ENCODE data around the gene PERM1.

The PERM1 gene

GRCh38 chr1:937521-937920, 44.4 kb downstream of the PERM1 start:
- in situ Hi-C loops (cut with HindIII; ENCODE audit: low pct_ligation_motif_present, low sequenced_read_pairs): no loop called here
- Histone ChIP-seq H3K27me3 (replicated peaks) (peaks cover 28% of the 10 kb centered on the region), H3K27ac (no peak overlapping the region), H3K36me3 (replicated peaks) (no peaks in the 10 kb centered on the region), H3K4me3 (ENCODE audit: low read depth, low read length) (no peak overlapping the region)
- DNase-seq: no peak
- no peak for TF ChIP-seq CTCF (IDR thresholded peaks at IDR 0.05; ENCODE audit: low read depth, low read length, missing control alignments)

GRCh38 chr1:936348-937264, 45.3 kb downstream of the PERM1 start:
- Histone ChIP-seq H3K27ac (no peak overlapping the region), H3K4me3 (ENCODE audit: low read depth, low read length) (no peak overlapping the region), H3K36me3 (replicated peaks) (no peaks in the 10 kb centered on the region), H3K27me3 (replicated peaks) (peaks cover 25% of the 10 kb centered on the region)
- no peak for TF ChIP-seq CTCF (IDR thresholded peaks at IDR 0.05; ENCODE audit: low read depth, low read length, missing control alignments)
- in situ Hi-C loops (cut with HindIII; ENCODE audit: low pct_ligation_motif_present, low sequenced_read_pairs): no loop called here
- no peak for DNase-seq

GRCh38 chr1:935751-936231, 46.1 kb downstream of the PERM1 start:
- no peak for TF ChIP-seq CTCF (IDR thresholded peaks at IDR 0.05; ENCODE audit: low read depth, low read length, missing control alignments)
- DNase-seq: no peak
- no peak overlapping the region for H3K27ac ChIP-seq
- in situ Hi-C loops (cut with HindIII; ENCODE audit: low pct_ligation_motif_present, low sequenced_read_pairs): no loop called here
- H3K4me3 ChIP-seq (ENCODE audit: low read depth, low read length): no peak overlapping the region
- peaks cover 26% of the 10 kb centered on the region for H3K27me3 ChIP-seq (replicated peaks)
- no peaks in the 10 kb centered on the region for H3K36me3 ChIP-seq (replicated peaks)

GRCh38 chr1:934991-935750, 46.7 kb downstream of the PERM1 start:
- H3K36me3 ChIP-seq (replicated peaks): no peaks in the 10 kb centered on the region
- H3K27me3 ChIP-seq (replicated peaks): peaks cover 30% of the 10 kb centered on the region
- H3K4me3 ChIP-seq (ENCODE audit: low read depth, low read length): no peak overlapping the region
- no peak for DNase-seq
- no peak for TF ChIP-seq CTCF (IDR thresholded peaks at IDR 0.05; ENCODE audit: low read depth, low read length, missing control alignments)
- in situ Hi-C loops (cut with HindIII; ENCODE audit: low pct_ligation_motif_present, low sequenced_read_pairs): no loop called here
- no peak overlapping the region for H3K27ac ChIP-seq

GRCh38 chr1:933603-933940, 48.3 kb downstream of the PERM1 start:
- H3K27me3 ChIP-seq (replicated peaks): peaks cover 37% of the 10 kb centered on the region
- no peak overlapping the region for H3K4me3 ChIP-seq (ENCODE audit: low read depth, low read length)
- no peak for DNase-seq

More at GRCh38 chr1:933603-933940, 48.3 kb downstream of the PERM1 start:
- no peak for TF ChIP-seq CTCF (IDR thresholded peaks at IDR 0.05; ENCODE audit: low read depth, low read length, missing control alignments)
- Histone ChIP-seq H3K36me3 (replicated peaks) (no peaks in the 10 kb centered on the region), H3K27ac (no peak overlapping the region)
- in situ Hi-C loops (cut with HindIII; ENCODE audit: low pct_ligation_motif_present, low sequenced_read_pairs): no loop called here
